HEK293 (cell line): ENCODE measurements around the gene TAPBP.

Source experiments
- BCL11A ChIP-seq: fragments of 450-650 bp; formaldehyde crosslinking; IDR thresholded peaks from 2 replicates; pipeline ENCODE4 v1.5.1; 2016; ENCODE audit warnings: low read depth, missing biosample characterization, missing genetic modification characterization
- EGR2 ChIP-seq: fragments of 450-650 bp; formaldehyde crosslinking; IDR thresholded peaks from 2 replicates; pipeline ENCODE4 v1.5.1; 2016; ENCODE audit warnings: low read depth, missing biosample characterization, missing genetic modification characterization
- GLIS1 ChIP-seq: fragments of 450-650 bp; formaldehyde crosslinking; IDR thresholded peaks from 2 replicates; pipeline ENCODE4 v1.5.1; 2016; ENCODE audit warnings: missing biosample characterization, missing genetic modification characterization
- GLIS2 ChIP-seq: fragments of 450-650 bp; formaldehyde crosslinking; IDR thresholded peaks from 2 replicates; pipeline ENCODE4 v1.5.1; 2016; ENCODE audit warnings: missing biosample characterization, missing genetic modification characterization
- IKZF3 ChIP-seq: fragments of 450-650 bp; IDR thresholded peaks from 2 replicates; pipeline ENCODE4 v1.5.0; 2018; ENCODE audit warnings: missing biosample characterization, mild to moderate bottlenecking, missing genetic modification characterization, moderate library complexity
- KLF1 ChIP-seq: fragments of 450-650 bp; formaldehyde crosslinking; IDR thresholded peaks from 2 replicates; pipeline ENCODE4 v1.5.1; 2016; ENCODE audit warnings: missing biosample characterization, missing genetic modification characterization
- KLF10 ChIP-seq: fragments of 450-650 bp; IDR thresholded peaks from 2 replicates; pipeline ENCODE4 v1.5.1; 2018; ENCODE audit warnings: missing biosample characterization, mild to moderate bottlenecking, missing genetic modification characterization
- OSR2 ChIP-seq: fragments of 450-650 bp; formaldehyde crosslinking; IDR thresholded peaks from 2 replicates; pipeline ENCODE4 v1.5.1; 2016; ENCODE audit warnings: missing biosample characterization, missing genetic modification characterization
- PRDM10 ChIP-seq: fragments of 450-650 bp; formaldehyde crosslinking; IDR thresholded peaks from 2 replicates; pipeline ENCODE4 v1.5.1; 2016; ENCODE audit warnings: missing biosample characterization, missing genetic modification characterization
- PRDM6 ChIP-seq: fragments of 450-650 bp; formaldehyde crosslinking; IDR thresholded peaks from 2 replicates; pipeline ENCODE4 v1.5.1; 2017; ENCODE audit warnings: missing biosample characterization, missing genetic modification characterization
- SP2 ChIP-seq: fragments of 450-650 bp; formaldehyde crosslinking; IDR thresholded peaks from 2 replicates; pipeline ENCODE4 v1.5.1; 2016; ENCODE audit warnings: missing biosample characterization, missing genetic modification characterization
- SP3 ChIP-seq: fragments of 450-650 bp; formaldehyde crosslinking; IDR thresholded peaks from 2 replicates; pipeline ENCODE4 v1.5.1; 2016; ENCODE audit warnings: missing biosample characterization, missing genetic modification characterization
- SP7 ChIP-seq: fragments of 450-650 bp; formaldehyde crosslinking; IDR thresholded peaks from 2 replicates; pipeline ENCODE4 v1.5.1; 2016; ENCODE audit warnings: missing biosample characterization, missing genetic modification characterization
- YY2 ChIP-seq: fragments of 450-650 bp; formaldehyde crosslinking; IDR thresholded peaks from 2 replicates; pipeline ENCODE4 v1.5.1; 2016; ENCODE audit warnings: missing biosample characterization, missing genetic modification characterization
- ZBTB17 ChIP-seq: fragments of 450-650 bp; formaldehyde crosslinking; IDR thresholded peaks from 2 replicates; pipeline ENCODE4 v1.5.1; 2016; ENCODE audit warnings: missing biosample characterization, missing genetic modification characterization
- ZBTB44 ChIP-seq: fragments of 450-650 bp; IDR thresholded peaks from 2 replicates; pipeline ENCODE4 v1.5.1; 2018; ENCODE audit warnings: missing biosample characterization, mild to moderate bottlenecking, missing genetic modification characterization
- ZFHX2 ChIP-seq: fragments of 450-650 bp; formaldehyde crosslinking; conservative IDR thresholded peaks from 2 replicates; pipeline ENCODE4 v1.5.1; 2016; ENCODE audit warnings: missing biosample characterization, missing genetic modification characterization
- ZNF148 ChIP-seq: fragments of 450-650 bp; formaldehyde crosslinking; IDR thresholded peaks from 2 replicates; pipeline ENCODE4 v1.5.0; 2017; ENCODE audit warnings: missing biosample characterization, missing genetic modification characterization, borderline replicate concordance
- ZNF362 ChIP-seq: fragments of 450-650 bp; formaldehyde crosslinking; IDR thresholded peaks from 2 replicates; pipeline ENCODE4 v1.5.1; 2016; ENCODE audit warnings: missing biosample characterization, missing genetic modification characterization
- ZNF366 ChIP-seq: fragments of 450-650 bp; formaldehyde crosslinking; conservative IDR thresholded peaks from 2 replicates; pipeline ENCODE4 v1.5.1; 2016; ENCODE audit warnings: missing biosample characterization, missing genetic modification characterization
- ZNF561 ChIP-seq: fragments of 450-650 bp; IDR thresholded peaks from 2 replicates; pipeline ENCODE4 v1.5.1; 2018; ENCODE audit warnings: missing biosample characterization, missing genetic modification characterization, borderline replicate concordance
- ZNF600 ChIP-seq: fragments of 450-650 bp; formaldehyde crosslinking; IDR thresholded peaks from 2 replicates; pipeline ENCODE4 v1.5.1; 2016; ENCODE audit warnings: missing biosample characterization, missing genetic modification characterization
- ZNF639 ChIP-seq: fragments of 450-650 bp; formaldehyde crosslinking; IDR thresholded peaks from 2 replicates; pipeline ENCODE4 v1.5.1; 2016; ENCODE audit warnings: missing biosample characterization, missing genetic modification characterization
- ZNF660 ChIP-seq: fragments of 450-650 bp; IDR thresholded peaks from 2 replicates; pipeline ENCODE4 v1.5.1; 2018; ENCODE audit warnings: missing biosample characterization, mild to moderate bottlenecking, missing genetic modification characterization
- ZNF692 ChIP-seq: fragments of 450-650 bp; formaldehyde crosslinking; IDR thresholded peaks from 2 replicates; pipeline ENCODE4 v1.5.1; 2016; ENCODE audit warnings: missing biosample characterization, missing genetic modification characterization
- ZXDB ChIP-seq: fragments of 450-650 bp; formaldehyde crosslinking; IDR thresholded peaks from 2 replicates; pipeline ENCODE4 v1.5.1; 2016; ENCODE audit warnings: missing biosample characterization, missing genetic modification characterization

Gene TAPBP

GRCh38 chr6:33317669-33318425 is 4.0 kb upstream of the TAPBP start, which contains the start of gene ZBTB22 (continued):
- TF ChIP-seq ZNF148 (no peak), PRDM6 (tag by site-specific recombination) (0 out of 2 replicates have a peak, but pooled peaks have one; percentile 15), EGR2 (peak; percentile 69), ZNF362 (tag by site-specific recombination) (peak; percentile 100), KLF1 (tag by site-specific recombination) (peak; percentile 76), SP3 (peak; percentile 92), PRDM10 (peak; percentile 95), ZXDB (peak; percentile 71), GLIS1 (tag by site-specific recombination) (peak; percentile 56), ZNF600 (tag by site-specific recombination) (0 out of 2 replicates have a peak, but pooled peaks have one; percentile 39), ZFHX2 (tag by site-specific recombination) (peak; percentile 83), ZBTB17 (tag by site-specific recombination) (peak; percentile 93), KLF10 (peak; percentile 78), ZNF366 (tag by site-specific recombination) (no peak), ZNF639 (tag by site-specific recombination) (peak; percentile 50), SP2 (tag by site-specific recombination) (peak; percentile 91), ZNF561 (tag by site-specific recombination) (peak; percentile 73), SP7 (peak; percentile 56; the same call in 1 of the 2 replicates), ZBTB44 (no peak), OSR2 (tag by site-specific recombination) (no peak; the same call in none of the 2 replicates), ZNF692 (tag by site-specific recombination) (peak; percentile 99), ZNF660 (tag by site-specific recombination) (peak; percentile 85), IKZF3 (tag by site-specific recombination) (peak; percentile 67), GLIS2 (tag by site-specific recombination) (0 out of 2 replicates have a peak, but pooled peaks have one; percentile 22), YY2 (tag by site-specific recombination) (0 out of 2 replicates have a peak, but pooled peaks have one; percentile 40), BCL11A (peak; percentile 27; the same call in 1 of the 2 replicates)
